CD4-positive, alpha-beta memory T cell (primary cell): Measurements from ENCODE around the gene TUFT1. TPM values are rescaled to one million over a fixed set of nuclear protein-coding genes. Genes with fewer than 3 reads are reported as not detected.

Source experiments
- CTCF ChIA-PET: fragments of 350-600 bp; sonication (Branson Sonifier 250); formaldehyde crosslinking; loops from one replicate; lab custom pipeline; 2021; ENCODE audit warnings: inconsistent platforms; ENCODE audit not compliant: partially characterized antibody; lab: Charles Lee
- POLR2A ChIA-PET: fragments of 350-600 bp; sonication (Branson Sonifier 250); formaldehyde crosslinking; loops from one replicate; lab custom pipeline; 2021; ENCODE audit not compliant: partially characterized antibody; lab: Charles Lee
- DNase-seq, 5 donors: peaks; one replicate each; pipeline versions ENCODE4 v3.0.0 to v3.0.0-alpha.2; 2020 to 2022; ENCODE audit warnings: mixed read lengths in 1 of 5
- H3K27ac ChIP-seq: one replicate; pipeline ENCODE4 v1.7.0; 2013; ENCODE audit warnings: low read depth, low read length
- H3K27me3 ChIP-seq: 2 replicates; pipeline ENCODE4 v1.7.0; 2013; ENCODE audit warnings: mild to moderate bottlenecking, low read length, moderate library complexity; ENCODE audit not compliant: insufficient read depth
- H3K36me3 ChIP-seq: 2 replicates; pipeline ENCODE4 v1.7.0; 2013; ENCODE audit warnings: mild to moderate bottlenecking, low read length, moderate library complexity; ENCODE audit not compliant: insufficient read depth
- H3K4me1 ChIP-seq: 2 replicates; pipeline ENCODE4 v1.7.0; 2013; ENCODE audit warnings: mild to moderate bottlenecking, low read length, moderate library complexity; ENCODE audit not compliant: insufficient read depth
- H3K4me3 ChIP-seq, 2 donors: one replicate each; pipeline ENCODE4 v1.7.0; 2013; ENCODE audit warnings: low read length in 2 of 2, mild to moderate bottlenecking in 1 of 2
- H3K9me3 ChIP-seq, 2 donors: one replicate each; pipeline ENCODE4 v1.7.0; 2013; ENCODE audit warnings: low read length in 2 of 2, control low read depth in 1 of 2; ENCODE audit not compliant: control insufficient read depth in 1 of 2
- H3K27ac Mint-ChIP-seq, 7 donors: one replicate each; pipeline ENCODE4 v1.8.0; 2020 to 2021; ENCODE audit warnings: mixed read lengths in 7 of 7, mild to moderate bottlenecking in 6 of 7, inconsistent platforms in 3 of 7, moderate library complexity in 3 of 7
- H3K27me3 Mint-ChIP-seq, 2 donors: one replicate each; pipeline ENCODE4 v1.8.0; 2020 to 2021; ENCODE audit warnings: mixed read lengths in 2 of 2
- H3K36me3 Mint-ChIP-seq, 2 donors: one replicate each; pipeline ENCODE4 v1.8.0; 2020 to 2021; ENCODE audit warnings: mixed read lengths in 2 of 2, inconsistent platforms in 1 of 2, mild to moderate bottlenecking in 1 of 2
- H3K4me1 Mint-ChIP-seq, 4 donors: one replicate each; pipeline ENCODE4 v1.8.0; 2020 to 2021; ENCODE audit warnings: mixed read lengths in 4 of 4, mild to moderate bottlenecking in 1 of 4
- H3K4me3 Mint-ChIP-seq, 8 donors: one replicate each; pipeline ENCODE4 v1.8.0; 2020 to 2021; ENCODE audit warnings: mixed read lengths in 8 of 8, mild to moderate bottlenecking in 7 of 8, moderate library complexity in 6 of 8, inconsistent platforms in 3 of 8
- H3K9me3 Mint-ChIP-seq, 8 donors: one replicate each; pipeline ENCODE4 v1.8.0; 2020 to 2021; ENCODE audit warnings: mixed read lengths in 8 of 8, mild to moderate bottlenecking in 5 of 8, inconsistent platforms in 3 of 8, moderate library complexity in 1 of 8
- intact Hi-C: fragments of 100-400 bp; cut with micrococcal nuclease; formaldehyde crosslinking; loops from one replicate; pipeline ENCODE4 v1.15.1; 2023
- polyA plus RNA-seq, 2 donors: library from polyadenylated mRNA; unstranded; fragments of 300-500 nt; fragmentation: Illumina TruSeq; gene quantifications; one replicate each; pipeline ENCODE4 v1.2.3, GENCODE V29; 2021
- total RNA-seq, 2 experiments: library from RNA; stranded (reverse); gene quantifications; one replicate each; pipeline ENCODE4 v1.2.3, GENCODE V29; 2021

Gene TUFT1
- total and polyA plus RNA-seq, 4 experiments from 2014 or later: 3.5 to 5.3 (median 4.7) TPM

GRCh38 chr1:151565502-151566189 lies 25.5 kb downstream of the TUFT1 start:
- POLR2A ChIA-PET: no interaction called here
- Histone ChIP-seq H3K4me3 (no peak overlapping the region), H3K36me3 (no peaks in the 10 kb centered on the region), H3K27me3 (no peaks in the 10 kb centered on the region), H3K27ac (no peak overlapping the region), H3K9me3 (no peaks in the 10 kb centered on the region), H3K4me1 (peaks cover 20% of the 10 kb centered on the region)
- Mint-ChIP-seq H3K9me3 (no peaks in the 10 kb centered on the region), H3K36me3 (peaks cover 0 to 26% of the 10 kb centered on the region in 2 donors), H3K4me1 (peaks cover 4 to 17% (median 10%) of the 10 kb centered on the region in 4 donors), H3K4me3 (no peak overlapping the region), H3K27me3 (no peaks in the 10 kb centered on the region), H3K27ac (peak overlapping the region in 1 of 7 donors; percentile 35)
- CTCF ChIA-PET: interaction anchor here (1.1 kb wide), 1 partner anchor 29 kb away, joined by 3 read pairs; no protein-coding TSS in a partner anchor
- intact Hi-C loops: no loop called here
- no peak for DNase-seq

- Histone ChIP-seq H3K4me1 (peaks cover 20% of the 10 kb centered on the region), H3K27me3 (no peaks in the 10 kb centered on the region), H3K4me3 (no peak overlapping the region), H3K27ac (peak overlapping the region; percentile 33), H3K9me3 (no peaks in the 10 kb centered on the region), H3K36me3 (no peaks in the 10 kb centered on the region)
- ChIA-PET POLR2A (no interaction called here), CTCF (no interaction called here)
- Mint-ChIP-seq H3K9me3 (no peaks in the 10 kb centered on the region), H3K4me3 (no peak overlapping the region), H3K27me3 (no peaks in the 10 kb centered on the region), H3K36me3 (peaks cover 3 to 24% of the 10 kb centered on the region in 2 donors), H3K27ac (peak overlapping the region; percentile 15 to 89 (median 79)), H3K4me1 (peaks cover 4 to 17% (median 10%) of the 10 kb centered on the region in 4 donors)
- intact Hi-C loops: no loop called here
- peak; percentile 33 to 87 (median 66) for DNase-seq
Observed at GRCh38 chr1:151568626-151569088, 28.5 kb downstream of the TUFT1 start.

- H3K36me3 Mint-ChIP-seq: peaks cover 6 to 31% of the 10 kb centered on the region in 2 donors
- Histone ChIP-seq H3K9me3 (no peaks in the 10 kb centered on the region), H3K36me3 (no peaks in the 10 kb centered on the region), H3K27ac (no peak overlapping the region), H3K27me3 (no peaks in the 10 kb centered on the region), H3K4me3 (no peak overlapping the region), H3K4me1 (peaks cover 20% of the 10 kb centered on the region)
- intact Hi-C loops: no loop called here
- no peaks in the 10 kb centered on the region for H3K27me3 Mint-ChIP-seq
- DNase-seq: no peak
- H3K27ac Mint-ChIP-seq: peak overlapping the region in 1 of 7 donors; percentile 30
- POLR2A ChIA-PET: interaction anchor here (0.7 kb wide), 1 partner anchor 146 kb away, joined by 3 read pairs; no protein-coding TSS in a partner anchor
- CTCF ChIA-PET: no interaction called here
- no peak overlapping the region for H3K4me3 Mint-ChIP-seq
- H3K9me3 Mint-ChIP-seq: no peaks in the 10 kb centered on the region
- H3K4me1 Mint-ChIP-seq: peaks cover 4 to 17% (median 10%) of the 10 kb centered on the region in 4 donors
Observed at GRCh38 chr1:151570819-151571218, 30.7 kb downstream of the TUFT1 start.

GRCh38 chr1:151574575-151575529 lies 34.7 kb downstream of the TUFT1 start:
- H3K27me3 Mint-ChIP-seq: no peaks in the 10 kb centered on the region
- no peak overlapping the region for H3K4me3 Mint-ChIP-seq
- peak overlapping the region in 2 of 7 donors; percentile 31 to 33 for H3K27ac Mint-ChIP-seq
- no peaks in the 10 kb centered on the region for H3K27me3 ChIP-seq
- no peak for DNase-seq
- H3K4me3 ChIP-seq: no peak overlapping the region
- intact Hi-C loops: no loop called here
- peaks cover under 1% of the 10 kb centered on the region for H3K4me1 ChIP-seq
- H3K4me1 Mint-ChIP-seq: no peaks in the 10 kb centered on the region
- no peak overlapping the region for H3K27ac ChIP-seq
- ChIA-PET CTCF (no interaction called here), POLR2A (no interaction called here)
- no peaks in the 10 kb centered on the region for H3K36me3 ChIP-seq
- peaks cover 9 to 24% of the 10 kb centered on the region in 2 donors for H3K36me3 Mint-ChIP-seq
- no peaks in the 10 kb centered on the region for H3K9me3 ChIP-seq
- no peaks in the 10 kb centered on the region for H3K9me3 Mint-ChIP-seq

- Mint-ChIP-seq H3K27me3 (no peaks in the 10 kb centered on the region), H3K36me3 (peaks cover 9 to 21% of the 10 kb centered on the region in 2 donors), H3K4me3 (no peak overlapping the region), H3K27ac (no peak overlapping the region), H3K4me1 (no peaks in the 10 kb centered on the region), H3K9me3 (no peaks in the 10 kb centered on the region)
- Histone ChIP-seq H3K27me3 (no peaks in the 10 kb centered on the region), H3K9me3 (no peaks in the 10 kb centered on the region), H3K4me3 (no peak overlapping the region), H3K27ac (no peak overlapping the region), H3K36me3 (no peaks in the 10 kb centered on the region), H3K4me1 (no peaks in the 10 kb centered on the region)
- DNase-seq: no peak
- POLR2A ChIA-PET: no interaction called here
- CTCF ChIA-PET: interaction anchor here (3.3 kb wide), 1 partner anchor 17 kb away, joined by 11 read pairs; no protein-coding TSS in a partner anchor
- intact Hi-C loops: no loop called here
Observed at GRCh38 chr1:151577173-151577572, 37.1 kb downstream of the TUFT1 start.

- no peaks in the 10 kb centered on the region for H3K36me3 ChIP-seq
- CTCF ChIA-PET: interaction anchor here (3.3 kb wide), 1 partner anchor 15 kb away, joined by 11 read pairs; no protein-coding TSS in a partner anchor
- DNase-seq: no peak
- H3K4me1 ChIP-seq: no peaks in the 10 kb centered on the region
- no peak overlapping the region for H3K4me3 Mint-ChIP-seq
- no peaks in the 10 kb centered on the region for H3K27me3 Mint-ChIP-seq
- H3K36me3 Mint-ChIP-seq: peaks cover 6 to 18% of the 10 kb centered on the region in 2 donors
- H3K27me3 ChIP-seq: no peaks in the 10 kb centered on the region
- intact Hi-C loops: no loop called here
- H3K27ac Mint-ChIP-seq: no peak overlapping the region
- H3K9me3 ChIP-seq: no peaks in the 10 kb centered on the region
- POLR2A ChIA-PET: no interaction called here
- H3K4me1 Mint-ChIP-seq: no peaks in the 10 kb centered on the region
- no peaks in the 10 kb centered on the region for H3K9me3 Mint-ChIP-seq
- H3K4me3 ChIP-seq: no peak overlapping the region
- H3K27ac ChIP-seq: no peak overlapping the region
Observed at GRCh38 chr1:151578941-151579340, 38.8 kb downstream of the TUFT1 start.
